COLO668 (cell line): ENCODE results near the gene CBLN1.
"Not testable (repeated sequence)": the region's sequence is repeated elsewhere in the genome, so short reads cannot be mapped to it uniquely, and the experiment has no call there.

Experiments
- DNase-seq: peaks from one replicate; lab custom pipeline; 2025; ENCODE audit not compliant: unreplicated experiment; lab: John Stamatoyannopoulos, UW

CBLN1 gene

DNA sequence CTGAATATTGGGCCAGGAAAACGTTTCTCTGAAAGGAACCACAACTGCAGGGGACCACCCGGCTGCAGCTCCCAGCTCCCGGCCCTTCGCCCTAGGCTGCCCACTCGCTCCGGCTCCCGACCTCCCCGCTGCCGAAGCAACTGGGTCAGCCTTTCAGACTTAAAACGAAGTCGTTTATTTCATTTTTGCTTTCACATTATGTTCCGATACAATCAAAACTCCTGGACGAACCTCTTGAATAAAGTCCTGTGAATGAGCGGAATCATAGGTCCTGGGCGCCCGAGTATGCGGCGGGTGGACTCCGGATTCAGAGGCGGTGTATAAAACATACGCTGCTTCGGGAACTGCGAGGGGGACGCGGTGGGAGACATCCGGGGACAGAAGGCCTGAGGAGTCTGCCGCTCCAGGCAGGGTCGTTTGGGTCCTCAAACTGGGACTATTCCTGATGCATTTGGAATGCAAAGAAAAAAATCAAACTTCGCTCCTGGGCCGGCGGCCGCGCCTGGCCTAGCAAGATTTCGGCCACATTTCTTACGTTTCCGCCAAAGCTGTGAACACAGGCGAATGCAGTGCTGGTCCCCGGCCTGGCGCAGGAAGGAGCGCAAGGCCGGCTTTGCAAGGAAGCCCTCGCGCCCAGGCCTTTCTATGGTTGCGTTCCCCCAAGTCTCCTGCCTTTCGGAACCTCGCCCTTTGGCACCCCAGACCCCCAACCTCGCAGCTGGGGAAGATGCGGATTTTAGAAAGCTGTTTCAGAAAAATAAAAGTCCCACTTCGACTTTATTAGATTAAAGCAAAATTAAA is 3.7 kb downstream of the CBLN1 start:
- no peak for DNase-seq

- DNase-seq, result no peak
These were observed 4.3 kb downstream of the CBLN1 start for GRCh38 chr16:49277386-49277742.

DNA sequence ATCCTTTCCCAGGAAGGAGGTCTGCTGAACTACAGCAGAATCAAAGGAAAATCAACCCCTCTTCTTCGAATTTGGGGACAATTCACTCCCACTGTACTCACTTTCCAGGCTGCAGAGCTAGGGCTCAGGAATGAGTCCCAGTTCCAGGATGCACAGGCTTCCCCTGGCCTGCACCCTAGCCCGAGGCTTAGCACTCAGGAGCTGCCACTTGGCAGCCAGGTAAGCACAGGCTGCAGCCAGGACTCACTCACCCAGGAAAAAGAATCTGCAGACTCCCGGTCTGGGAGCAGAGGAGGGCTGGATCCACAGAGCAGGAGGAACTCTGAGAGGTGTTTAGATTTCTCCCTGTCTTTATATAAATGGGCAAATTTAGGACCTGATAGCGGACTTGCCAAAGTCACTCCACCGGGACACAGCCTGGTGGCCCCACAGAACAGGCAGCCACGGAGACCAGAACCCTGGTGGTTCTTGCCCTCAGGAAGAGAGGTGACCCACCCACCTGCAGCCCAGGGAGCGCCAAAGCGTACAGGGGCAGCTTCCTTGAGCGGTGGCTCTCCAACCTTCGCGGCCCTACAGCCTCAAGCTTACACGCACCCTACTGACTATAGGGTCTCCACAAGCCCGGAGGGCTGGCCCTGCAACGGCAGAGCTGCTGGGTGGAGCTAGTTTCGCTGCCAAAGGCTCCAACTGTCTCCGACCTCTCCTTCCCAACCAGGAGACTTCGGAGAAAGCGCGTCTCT is 4.8 kb downstream of the CBLN1 start:
- no peak for DNase-seq

DNA sequence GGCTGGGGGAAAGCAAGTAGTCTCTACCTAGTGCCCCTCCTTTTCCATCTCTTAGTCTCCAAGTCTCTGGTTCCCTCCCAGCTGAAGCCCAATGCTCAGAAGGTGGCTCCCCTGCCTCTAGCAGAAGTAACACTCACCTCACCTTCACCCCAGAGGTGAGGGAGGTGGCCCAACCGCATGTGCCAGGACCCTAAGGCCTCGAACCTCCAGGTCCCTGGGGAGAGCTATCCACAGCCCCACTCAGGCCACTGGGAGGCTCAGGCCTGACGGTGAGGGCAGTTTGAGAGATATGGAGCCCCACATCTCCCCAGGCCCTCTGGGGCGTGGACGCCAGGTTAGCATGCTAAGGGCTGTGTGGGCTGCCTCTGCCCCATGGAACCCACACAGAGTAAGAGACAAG is 5.8 kb downstream of the CBLN1 start:
- DNase-seq, result no peak

- no peak for DNase-seq
These were observed 6.4 kb downstream of the CBLN1 start for GRCh38 chr16:49275050-49275730.

DNA sequence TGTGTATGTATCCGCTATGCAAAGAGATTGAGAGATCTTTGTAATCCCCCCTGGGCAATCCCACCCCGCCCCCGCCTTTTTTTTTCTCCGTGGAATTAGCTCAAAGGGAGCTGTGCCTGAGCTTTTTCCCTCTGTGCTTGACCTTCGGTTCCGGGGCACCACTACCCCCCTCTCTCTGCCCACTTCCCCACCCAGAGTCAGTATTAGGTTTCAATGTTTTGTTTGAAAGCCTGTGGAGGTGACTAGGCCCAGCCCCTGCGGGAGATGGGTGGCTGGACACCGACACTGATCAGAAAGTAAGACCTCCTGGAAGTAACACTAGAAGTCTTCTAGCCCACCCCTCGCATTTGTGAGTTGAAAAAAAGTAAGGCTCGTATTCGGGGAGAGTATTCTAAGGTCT is 7.0 kb downstream of the CBLN1 start:
- DNase-seq, result no peak

- DNase-seq, result no peak
These were observed 7.9 kb downstream of the CBLN1 start for GRCh38 chr16:49273771-49274170.

GRCh38 chr16:49271363-49271762 is 10.3 kb downstream of the CBLN1 start:
- DNase-seq, result no peak

DNA sequence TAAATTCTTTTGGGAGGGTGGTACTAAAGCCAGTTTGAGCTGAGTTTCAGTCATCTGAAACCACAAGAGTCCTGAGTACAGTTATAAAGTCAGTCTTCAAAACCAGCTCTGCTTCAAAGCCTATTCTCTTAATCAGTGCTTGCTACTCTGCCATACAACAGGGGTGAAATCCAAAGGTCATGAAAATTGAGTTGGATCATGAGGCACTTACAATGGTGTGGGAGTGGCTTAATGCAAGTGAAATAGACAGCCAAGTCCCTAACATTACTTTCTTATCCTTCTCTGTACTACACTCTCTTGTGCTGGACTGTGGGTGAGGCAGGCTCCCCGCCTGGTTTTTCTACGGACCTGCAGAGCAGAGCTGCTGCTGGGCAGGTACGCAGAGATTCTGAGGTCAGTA is 12.4 kb downstream of the CBLN1 start:
- DNase-seq, result no peak

GRCh38 chr16:49268667-49269066 is 13.0 kb downstream of the CBLN1 start:
- no peak for DNase-seq

DNA sequence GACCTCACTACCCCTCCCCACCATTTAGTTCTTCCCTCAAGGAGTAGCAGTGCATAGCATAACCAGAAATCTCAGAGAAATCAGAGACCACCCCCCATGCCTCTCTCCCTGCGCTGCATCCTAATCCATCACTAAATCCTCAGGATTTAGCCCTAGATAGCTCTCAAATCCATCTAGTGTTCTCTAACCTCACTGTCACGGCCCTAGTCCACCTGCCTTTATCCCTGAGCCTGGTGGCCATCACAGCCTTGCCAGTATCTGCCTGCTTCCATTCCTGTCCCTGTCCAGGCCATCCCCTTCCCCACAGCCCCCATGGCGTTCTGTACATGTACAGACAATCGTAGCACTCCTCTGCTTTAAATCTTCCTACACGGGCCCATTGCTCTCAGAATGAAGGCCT is 19.1 kb downstream of the CBLN1 start:
- DNase-seq, result no peak

DNA sequence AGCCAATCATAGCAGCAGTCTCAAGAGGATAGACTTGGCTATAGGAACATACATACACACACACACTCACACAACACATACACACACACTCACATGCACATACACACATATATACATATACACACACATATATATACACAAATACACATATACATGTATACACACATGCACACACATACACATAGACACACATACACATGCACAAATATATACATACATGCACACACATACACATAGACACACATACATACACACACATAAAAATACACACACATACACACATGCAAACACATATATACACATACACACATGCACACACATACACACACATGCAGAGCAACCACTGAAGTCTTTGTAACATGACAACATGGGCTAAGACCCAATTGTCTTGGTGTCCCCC is 19.7 kb downstream of the CBLN1 start:
- no peak for DNase-seq

DNA sequence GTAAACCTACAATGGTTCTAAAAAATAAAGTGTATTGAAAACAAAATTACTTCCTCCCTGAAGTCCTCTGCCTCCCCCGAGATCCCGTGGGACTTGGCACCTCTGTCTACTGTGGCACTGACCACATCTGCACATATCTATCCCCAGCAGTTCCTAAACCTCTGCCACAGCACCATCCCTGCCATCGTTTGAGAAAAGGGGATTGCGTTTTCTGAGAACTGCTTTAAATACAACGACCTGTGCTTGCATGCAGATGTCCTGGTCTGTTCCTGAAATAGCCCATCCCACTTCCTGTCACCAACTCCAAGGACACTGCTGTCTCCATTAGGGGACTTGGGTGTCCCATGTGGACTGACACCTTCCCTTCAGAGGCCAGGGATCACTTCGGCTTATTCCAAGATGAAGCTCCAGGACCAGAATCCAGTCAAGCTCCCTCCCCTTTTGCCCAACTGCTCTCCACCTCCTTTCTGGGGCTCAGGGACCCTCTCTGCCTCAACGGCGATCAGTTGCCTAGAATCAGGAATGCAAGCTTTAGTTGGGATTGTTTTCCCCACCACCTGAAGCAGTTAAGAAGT is 20.6 kb downstream of the CBLN1 start:
- DNase-seq, result no peak

GRCh38 chr16:49260253-49260652 is 21.4 kb downstream of the CBLN1 start:
- no peak for DNase-seq

DNA sequence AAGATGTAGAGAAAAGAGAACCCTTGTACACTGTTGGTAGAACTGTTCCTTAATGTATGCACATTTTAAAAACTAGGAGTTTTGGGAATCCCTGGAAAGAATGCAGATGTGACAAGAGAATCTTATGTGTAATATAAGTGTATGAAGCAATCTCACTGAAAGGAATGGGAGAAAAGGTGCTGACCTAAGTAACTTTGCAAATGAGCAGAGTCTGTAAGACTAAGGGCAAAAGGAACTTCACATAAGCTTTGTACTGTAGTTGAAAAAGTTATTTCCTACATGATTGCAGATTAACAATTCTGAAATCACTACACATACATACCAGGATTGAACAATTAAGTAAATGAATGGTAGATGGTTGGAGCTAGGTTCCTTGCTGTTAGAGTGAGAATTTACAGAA is 22.3 kb downstream of the CBLN1 start:
- DNase-seq, result no peak

GRCh38 chr16:49250689-49251088 is 30.9 kb downstream of the CBLN1 start:
- DNase-seq, result no peak

- no peak for DNase-seq
These were observed 33.4 kb downstream of the CBLN1 start for GRCh38 chr16:49248227-49248626.

DNA sequence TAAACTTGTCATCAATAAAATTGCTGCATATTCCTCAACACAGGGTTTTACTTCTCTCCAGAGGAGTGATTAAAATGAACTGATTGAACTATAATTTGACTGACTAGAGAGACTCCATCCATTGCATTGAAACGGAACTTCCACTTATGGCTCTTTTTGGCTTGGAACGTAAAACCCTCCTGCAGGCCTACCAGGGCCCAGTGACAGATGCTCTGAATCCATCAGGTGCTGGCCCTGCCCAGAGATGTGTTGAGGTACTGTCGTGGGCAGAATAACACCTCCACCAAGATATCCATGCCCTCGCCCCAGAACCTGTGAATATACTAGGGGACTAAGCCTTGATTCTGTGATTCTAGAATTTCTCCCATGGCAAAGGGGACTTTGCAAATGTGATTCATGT is 45.4 kb downstream of the CBLN1 start:
- no peak for DNase-seq

DNA sequence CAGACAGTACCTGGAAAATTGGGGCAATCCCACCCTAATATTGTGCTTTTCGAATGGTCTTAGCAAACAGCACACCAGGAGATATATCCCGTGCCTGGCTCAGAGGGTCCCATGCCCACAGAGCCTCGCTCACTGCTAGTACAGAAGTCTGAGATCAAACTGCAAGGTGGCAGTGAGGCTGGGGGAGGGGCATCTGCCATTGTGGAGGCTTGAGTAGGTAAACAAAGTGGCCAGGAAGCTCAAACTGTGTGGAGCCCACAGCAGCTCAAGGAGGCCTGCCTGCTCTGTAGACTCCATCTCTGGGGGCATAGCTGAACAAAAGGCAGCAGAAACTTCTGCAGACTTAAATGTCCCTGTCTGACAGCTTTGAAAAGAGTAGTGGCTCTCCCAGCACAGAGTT is 53.3 kb downstream of the CBLN1 start:
- DNase-seq, result not testable (repeated sequence)
